ENCODE measurements around the gene PHACTR2. TPM values are rescaled to one million over a fixed set of nuclear protein-coding genes. Genes with fewer than 3 reads are reported as not detected.

PHACTR2 gene
- total RNA-seq, 2 donors from 2014 or later: 42.5 to 46.9 TPM

DNA sequence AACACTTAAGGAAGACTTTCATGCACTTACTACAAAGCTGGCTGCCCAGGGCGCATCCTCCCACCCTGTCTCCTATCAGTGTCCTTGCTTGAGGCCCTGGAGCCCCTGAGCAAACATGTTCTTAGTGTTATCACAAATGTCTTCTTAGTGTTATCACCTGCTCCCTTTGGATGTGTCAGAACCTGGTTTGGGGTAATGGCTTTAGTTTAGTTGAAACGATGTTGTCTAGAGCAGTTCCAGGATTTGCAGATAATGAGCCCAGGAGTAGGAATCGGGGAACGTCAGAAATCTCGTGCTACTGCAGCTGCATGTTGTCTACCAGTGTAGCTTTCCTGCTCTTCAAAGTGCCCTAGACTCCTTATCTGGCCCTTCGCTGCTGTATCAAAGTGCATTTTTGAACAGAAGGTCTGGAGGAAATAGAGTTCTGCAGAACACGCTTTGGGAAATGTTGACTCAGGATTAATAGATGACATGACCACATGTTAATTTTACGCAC is 69.6 kb downstream of the PHACTR2 start:
- Histone ChIP-seq H3K36me3 (no peaks in the 10 kb centered on the region), H3K27ac (peak overlapping the region; percentile 15), H3K9me3 (no peaks in the 10 kb centered on the region), H3K4me1 (peaks cover 19% of the 10 kb centered on the region), H3K4me3 (no peak overlapping the region), H3K9ac (ENCODE audit: low read depth in 2 of 2, low read length in 2 of 2) (peak overlapping the region in 1 of 2 donors; percentile 42), H3K27me3 (no peaks in the 10 kb centered on the region)
- peak; percentile 38 for DNase-seq
- TF ChIP-seq, protein P1, sequence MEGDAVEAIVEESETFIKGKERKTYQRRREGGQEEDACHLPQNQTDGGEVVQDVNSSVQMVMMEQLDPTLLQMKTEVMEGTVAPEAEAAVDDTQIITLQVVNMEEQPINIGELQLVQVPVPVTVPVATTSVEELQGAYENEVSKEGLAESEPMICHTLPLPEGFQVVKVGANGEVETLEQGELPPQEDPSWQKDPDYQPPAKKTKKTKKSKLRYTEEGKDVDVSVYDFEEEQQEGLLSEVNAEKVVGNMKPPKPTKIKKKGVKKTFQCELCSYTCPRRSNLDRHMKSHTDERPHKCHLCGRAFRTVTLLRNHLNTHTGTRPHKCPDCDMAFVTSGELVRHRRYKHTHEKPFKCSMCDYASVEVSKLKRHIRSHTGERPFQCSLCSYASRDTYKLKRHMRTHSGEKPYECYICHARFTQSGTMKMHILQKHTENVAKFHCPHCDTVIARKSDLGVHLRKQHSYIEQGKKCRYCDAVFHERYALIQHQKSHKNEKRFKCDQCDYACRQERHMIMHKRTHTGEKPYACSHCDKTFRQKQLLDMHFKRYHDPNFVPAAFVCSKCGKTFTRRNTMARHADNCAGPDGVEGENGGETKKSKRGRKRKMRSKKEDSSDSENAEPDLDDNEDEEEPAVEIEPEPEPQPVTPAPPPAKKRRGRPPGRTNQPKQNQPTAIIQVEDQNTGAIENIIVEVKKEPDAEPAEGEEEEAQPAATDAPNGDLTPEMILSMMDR (IDR thresholded peaks at IDR 0.05): no peak
- intact Hi-C loops (cut with DNase I): no loop called here

DNA sequence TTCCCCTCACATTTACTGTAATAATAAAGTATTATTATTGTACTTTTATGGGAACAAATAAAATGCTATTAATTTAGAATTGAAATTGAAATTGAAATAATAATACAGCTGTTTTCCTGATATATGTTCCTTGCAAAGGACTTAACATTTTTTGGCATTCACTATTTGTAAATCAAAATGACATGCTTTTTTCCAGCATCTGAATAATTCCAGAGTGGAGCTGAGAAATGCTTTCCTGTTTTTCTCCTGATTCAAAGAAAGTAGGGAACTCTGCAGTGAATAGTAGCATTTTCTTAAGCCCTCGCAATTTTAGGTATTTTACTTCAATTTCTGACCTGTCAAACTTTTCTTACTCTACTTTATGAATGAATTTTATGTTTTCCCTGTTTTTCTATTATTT is 72.1 kb downstream of the PHACTR2 start:
- H3K9me3 ChIP-seq: no peaks in the 10 kb centered on the region
- no peak overlapping the region for H3K9ac ChIP-seq (ENCODE audit: low read depth in 2 of 2, low read length in 2 of 2)
- intact Hi-C loops (cut with DNase I): no loop called here
- H3K36me3 ChIP-seq: no peaks in the 10 kb centered on the region
- no peak for DNase-seq
- H3K27ac ChIP-seq: no peak overlapping the region
- H3K4me3 ChIP-seq: no peak overlapping the region
- no peaks in the 10 kb centered on the region for H3K27me3 ChIP-seq
- TF ChIP-seq, protein P1 (IDR thresholded peaks at IDR 0.05): no peak
- peaks cover 8% of the 10 kb centered on the region for H3K4me1 ChIP-seq

DNA sequence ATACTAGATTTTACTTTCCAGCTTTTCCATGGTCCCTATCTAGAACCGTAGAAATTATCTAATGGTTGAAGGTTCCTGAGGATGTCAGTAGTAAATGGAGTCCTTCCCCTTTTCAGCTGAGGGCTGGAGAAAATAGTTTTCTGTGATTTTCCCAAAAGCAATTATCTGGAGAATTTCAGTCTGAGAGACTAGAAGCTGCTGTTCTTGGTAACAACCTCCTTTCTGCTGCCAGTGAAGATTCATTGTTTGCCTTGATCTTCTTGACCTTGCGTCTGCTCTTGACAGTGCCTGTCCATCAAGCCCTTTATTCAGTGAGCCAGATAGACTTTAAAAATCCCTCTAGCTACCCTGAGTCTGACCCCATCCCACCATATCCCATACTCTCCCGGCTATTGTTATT is 73.1 kb downstream of the PHACTR2 start:
- intact Hi-C loops (cut with DNase I): no loop called here
- Histone ChIP-seq H3K27me3 (no peaks in the 10 kb centered on the region), H3K27ac (no peak overlapping the region), H3K4me1 (peaks cover 4% of the 10 kb centered on the region), H3K9ac (ENCODE audit: low read depth in 2 of 2, low read length in 2 of 2) (no peak overlapping the region), H3K4me3 (no peak overlapping the region), H3K9me3 (no peaks in the 10 kb centered on the region), H3K36me3 (no peaks in the 10 kb centered on the region)
- TF ChIP-seq, protein P1 (IDR thresholded peaks at IDR 0.05): no peak
- DNase-seq: no peak

DNA sequence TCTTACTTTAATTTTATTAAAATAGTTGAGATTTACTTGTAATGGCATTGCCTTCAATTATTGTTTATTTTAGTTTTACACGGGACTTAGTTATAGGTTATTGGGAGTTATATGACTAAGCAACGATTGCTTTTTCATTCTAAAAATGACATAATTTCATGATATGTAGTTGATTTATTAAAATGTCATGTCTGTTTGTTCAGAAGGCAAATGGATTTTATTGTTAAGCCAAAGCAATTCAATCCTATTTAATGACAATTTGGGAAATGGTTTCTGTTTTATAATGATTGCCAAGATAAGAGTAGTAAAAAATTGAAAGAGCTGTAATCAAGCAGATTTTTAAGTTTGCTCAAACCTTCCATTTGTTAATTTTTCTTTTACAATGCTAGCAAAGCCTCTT is 74.7 kb downstream of the PHACTR2 start:
- H3K4me3 ChIP-seq: no peak overlapping the region
- no peak overlapping the region for H3K27ac ChIP-seq
- intact Hi-C loops (cut with DNase I): no loop called here
- no peaks in the 10 kb centered on the region for H3K9me3 ChIP-seq
- no peaks in the 10 kb centered on the region for H3K36me3 ChIP-seq
- H3K4me1 ChIP-seq: peaks cover under 1% of the 10 kb centered on the region
- H3K9ac ChIP-seq (ENCODE audit: low read depth in 2 of 2, low read length in 2 of 2): no peak overlapping the region
- H3K27me3 ChIP-seq: no peaks in the 10 kb centered on the region
- DNase-seq: no peak
- TF ChIP-seq, protein P1 (IDR thresholded peaks at IDR 0.05): no peak

DNA sequence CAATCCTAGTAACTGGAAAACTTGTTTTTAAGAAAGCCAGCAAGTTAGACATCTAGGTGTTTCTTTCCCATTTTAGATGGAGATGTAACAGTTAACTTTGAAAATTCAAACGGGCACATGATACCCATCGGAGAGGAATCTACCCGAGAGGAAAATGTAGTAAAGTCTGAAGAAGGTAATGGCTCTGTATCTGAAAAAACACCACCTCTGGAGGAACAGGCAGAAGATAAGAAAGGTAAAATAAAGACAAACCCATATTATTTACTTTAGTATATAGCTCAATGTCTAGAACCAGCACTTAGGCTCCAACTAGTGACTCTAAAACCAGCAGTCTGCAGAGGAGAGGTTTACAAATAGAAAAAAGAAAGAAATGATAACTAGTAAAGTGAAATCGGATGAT is 75.9 kb downstream of the PHACTR2 start:
- Histone ChIP-seq H3K27me3 (no peaks in the 10 kb centered on the region), H3K36me3 (no peaks in the 10 kb centered on the region), H3K27ac (no peak overlapping the region), H3K9ac (ENCODE audit: low read depth in 2 of 2, low read length in 2 of 2) (no peak overlapping the region), H3K4me3 (no peak overlapping the region), H3K4me1 (no peaks in the 10 kb centered on the region), H3K9me3 (no peaks in the 10 kb centered on the region)
- intact Hi-C loops (cut with DNase I): no loop called here
- DNase-seq: no peak
- TF ChIP-seq, protein P1 (IDR thresholded peaks at IDR 0.05): no peak
